ENCODE measurements around the gene PRKCH. TPM values are rescaled to one million over a fixed set of nuclear protein-coding genes. Genes with fewer than 3 reads are reported as not detected.

The PRKCH gene
- polyA plus RNA-seq, 1 donor from 2014 or later: 2.0 TPM

DNA sequence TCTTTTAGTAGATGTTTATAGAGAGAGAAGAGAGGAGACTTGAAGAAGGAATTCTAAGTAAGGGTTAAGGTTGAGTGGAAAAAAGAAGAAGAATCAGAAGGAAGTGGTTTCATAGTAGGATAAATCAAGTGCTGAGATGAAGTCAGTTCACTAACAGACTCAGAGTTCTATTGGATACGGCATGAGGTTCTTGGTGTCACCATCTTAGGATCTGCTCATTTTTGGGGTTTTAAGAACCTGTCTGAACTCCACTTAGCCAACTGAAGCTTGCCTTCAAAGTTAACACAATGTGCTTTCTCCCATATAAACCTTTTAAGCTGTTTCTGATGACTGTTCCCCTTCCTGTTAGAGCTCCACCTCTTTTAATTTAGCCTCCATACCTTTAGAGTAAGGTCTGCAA is 152.6 kb downstream of the PRKCH start:
- no peaks in the 10 kb centered on the region for H3K9me2 ChIP-seq (ENCODE audit: insufficient read depth, low read length)
- no peak overlapping the region for H3K4me2 ChIP-seq (ENCODE audit: low read length)
- H3K4me3 ChIP-seq (ENCODE audit: low read length): no peak overlapping the region
- H3K79me2 ChIP-seq (replicated peaks; ENCODE audit: insufficient read depth, low read length): no peaks in the 10 kb centered on the region
- no peaks in the 10 kb centered on the region for H3K36me3 ChIP-seq (ENCODE audit: insufficient read depth, low read length)
- H3K27me3 ChIP-seq (ENCODE audit: insufficient read depth, low read depth, low read length): no peaks in the 10 kb centered on the region
- no peak overlapping the region for H3K9ac ChIP-seq (ENCODE audit: low read length)
- no peak for TF ChIP-seq EP300 (conservative IDR thresholded peaks at IDR 0.05; ENCODE audit: poor library complexity, severe bottlenecking)
- TF ChIP-seq, protein P1, sequence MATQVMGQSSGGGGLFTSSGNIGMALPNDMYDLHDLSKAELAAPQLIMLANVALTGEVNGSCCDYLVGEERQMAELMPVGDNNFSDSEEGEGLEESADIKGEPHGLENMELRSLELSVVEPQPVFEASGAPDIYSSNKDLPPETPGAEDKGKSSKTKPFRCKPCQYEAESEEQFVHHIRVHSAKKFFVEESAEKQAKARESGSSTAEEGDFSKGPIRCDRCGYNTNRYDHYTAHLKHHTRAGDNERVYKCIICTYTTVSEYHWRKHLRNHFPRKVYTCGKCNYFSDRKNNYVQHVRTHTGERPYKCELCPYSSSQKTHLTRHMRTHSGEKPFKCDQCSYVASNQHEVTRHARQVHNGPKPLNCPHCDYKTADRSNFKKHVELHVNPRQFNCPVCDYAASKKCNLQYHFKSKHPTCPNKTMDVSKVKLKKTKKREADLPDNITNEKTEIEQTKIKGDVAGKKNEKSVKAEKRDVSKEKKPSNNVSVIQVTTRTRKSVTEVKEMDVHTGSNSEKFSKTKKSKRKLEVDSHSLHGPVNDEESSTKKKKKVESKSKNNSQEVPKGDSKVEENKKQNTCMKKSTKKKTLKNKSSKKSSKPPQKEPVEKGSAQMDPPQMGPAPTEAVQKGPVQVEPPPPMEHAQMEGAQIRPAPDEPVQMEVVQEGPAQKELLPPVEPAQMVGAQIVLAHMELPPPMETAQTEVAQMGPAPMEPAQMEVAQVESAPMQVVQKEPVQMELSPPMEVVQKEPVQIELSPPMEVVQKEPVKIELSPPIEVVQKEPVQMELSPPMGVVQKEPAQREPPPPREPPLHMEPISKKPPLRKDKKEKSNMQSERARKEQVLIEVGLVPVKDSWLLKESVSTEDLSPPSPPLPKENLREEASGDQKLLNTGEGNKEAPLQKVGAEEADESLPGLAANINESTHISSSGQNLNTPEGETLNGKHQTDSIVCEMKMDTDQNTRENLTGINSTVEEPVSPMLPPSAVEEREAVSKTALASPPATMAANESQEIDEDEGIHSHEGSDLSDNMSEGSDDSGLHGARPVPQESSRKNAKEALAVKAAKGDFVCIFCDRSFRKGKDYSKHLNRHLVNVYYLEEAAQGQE (IDR thresholded peaks at IDR 0.05; ENCODE audit: borderline replicate concordance): no peak
- TF ChIP-seq RAD21 (conservative IDR thresholded peaks at IDR 0.05): no peak
- TF ChIP-seq, protein P2, sequence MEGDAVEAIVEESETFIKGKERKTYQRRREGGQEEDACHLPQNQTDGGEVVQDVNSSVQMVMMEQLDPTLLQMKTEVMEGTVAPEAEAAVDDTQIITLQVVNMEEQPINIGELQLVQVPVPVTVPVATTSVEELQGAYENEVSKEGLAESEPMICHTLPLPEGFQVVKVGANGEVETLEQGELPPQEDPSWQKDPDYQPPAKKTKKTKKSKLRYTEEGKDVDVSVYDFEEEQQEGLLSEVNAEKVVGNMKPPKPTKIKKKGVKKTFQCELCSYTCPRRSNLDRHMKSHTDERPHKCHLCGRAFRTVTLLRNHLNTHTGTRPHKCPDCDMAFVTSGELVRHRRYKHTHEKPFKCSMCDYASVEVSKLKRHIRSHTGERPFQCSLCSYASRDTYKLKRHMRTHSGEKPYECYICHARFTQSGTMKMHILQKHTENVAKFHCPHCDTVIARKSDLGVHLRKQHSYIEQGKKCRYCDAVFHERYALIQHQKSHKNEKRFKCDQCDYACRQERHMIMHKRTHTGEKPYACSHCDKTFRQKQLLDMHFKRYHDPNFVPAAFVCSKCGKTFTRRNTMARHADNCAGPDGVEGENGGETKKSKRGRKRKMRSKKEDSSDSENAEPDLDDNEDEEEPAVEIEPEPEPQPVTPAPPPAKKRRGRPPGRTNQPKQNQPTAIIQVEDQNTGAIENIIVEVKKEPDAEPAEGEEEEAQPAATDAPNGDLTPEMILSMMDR (IDR thresholded peaks at IDR 0.05; ENCODE audit: poor library complexity, severe bottlenecking): no peak
- TF ChIP-seq POLR2AphosphoS5 (IDR thresholded peaks at IDR 0.05): no peak
- no peak for TF ChIP-seq MXI1 (conservative IDR thresholded peaks at IDR 0.05; ENCODE audit: poor library complexity, severe bottlenecking)
- H3F3A ChIP-seq (ENCODE audit: insufficient read depth, low read length, poor library complexity, severe bottlenecking): no peaks in the 10 kb centered on the region
- no peak overlapping the region for H2AFZ ChIP-seq (ENCODE audit: low read depth, low read length)
- H3K27ac ChIP-seq (ENCODE audit: low read length): no peak overlapping the region
- no peaks in the 10 kb centered on the region for H4K20me1 ChIP-seq (ENCODE audit: insufficient read depth)
- H3K9me3 ChIP-seq (ENCODE audit: low read length): no peaks in the 10 kb centered on the region

DNA sequence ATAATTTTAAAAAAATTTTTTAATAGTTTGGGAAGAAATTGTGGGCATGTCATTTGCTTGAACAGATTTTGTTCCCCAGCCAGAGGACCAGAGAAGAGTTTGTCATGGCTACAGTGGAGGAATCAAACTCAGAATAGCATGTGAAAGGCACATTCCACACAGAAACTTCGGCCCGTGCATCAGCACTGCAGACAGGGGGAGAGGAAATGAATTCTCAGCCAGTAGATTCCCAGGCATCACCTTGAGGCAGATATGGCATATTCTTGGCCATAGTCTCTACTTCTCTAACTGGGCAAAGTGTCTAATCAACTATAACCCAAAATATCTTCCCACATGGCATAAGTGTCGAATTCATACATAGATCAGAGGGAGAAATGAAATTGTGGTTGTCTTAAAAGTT is 153.3 kb downstream of the PRKCH start:
- Histone ChIP-seq H3F3A (ENCODE audit: insufficient read depth, low read length, poor library complexity, severe bottlenecking) (no peaks in the 10 kb centered on the region), H3K9ac (ENCODE audit: low read length) (no peak overlapping the region), H3K79me2 (replicated peaks; ENCODE audit: insufficient read depth, low read length) (no peaks in the 10 kb centered on the region), H2AFZ (ENCODE audit: low read depth, low read length) (no peak overlapping the region), H3K4me2 (ENCODE audit: low read length) (no peak overlapping the region), H3K4me3 (ENCODE audit: low read length) (no peak overlapping the region), H3K27me3 (ENCODE audit: insufficient read depth, low read depth, low read length) (no peaks in the 10 kb centered on the region), H4K20me1 (ENCODE audit: insufficient read depth) (no peaks in the 10 kb centered on the region), H3K36me3 (ENCODE audit: insufficient read depth, low read length) (no peaks in the 10 kb centered on the region), H3K27ac (ENCODE audit: low read length) (no peak overlapping the region), H3K9me2 (ENCODE audit: insufficient read depth, low read length) (no peaks in the 10 kb centered on the region), H3K9me3 (ENCODE audit: low read length) (no peaks in the 10 kb centered on the region)
- TF ChIP-seq SMC3 (conservative IDR thresholded peaks at IDR 0.05; ENCODE audit: poor library complexity): no peak
- no peak for TF ChIP-seq EP300 (conservative IDR thresholded peaks at IDR 0.05; ENCODE audit: poor library complexity, severe bottlenecking)
- no peak for TF ChIP-seq RAD21 (conservative IDR thresholded peaks at IDR 0.05)
- TF ChIP-seq TAF1 (IDR thresholded peaks at IDR 0.05; ENCODE audit: low read depth): no peak
- no peak for TF ChIP-seq POLR2AphosphoS5 (IDR thresholded peaks at IDR 0.05)
- no peak for TF ChIP-seq MXI1 (conservative IDR thresholded peaks at IDR 0.05; ENCODE audit: poor library complexity, severe bottlenecking)

- H3K27me3 ChIP-seq (ENCODE audit: insufficient read depth, low read depth, low read length): no peaks in the 10 kb centered on the region
- H3K9me2 ChIP-seq (ENCODE audit: insufficient read depth, low read length): no peaks in the 10 kb centered on the region
- H3K36me3 ChIP-seq (ENCODE audit: insufficient read depth, low read length): no peaks in the 10 kb centered on the region
- H4K20me1 ChIP-seq (ENCODE audit: insufficient read depth): no peaks in the 10 kb centered on the region
- no peaks in the 10 kb centered on the region for H3K9me3 ChIP-seq (ENCODE audit: low read length)
- H3K27ac ChIP-seq (ENCODE audit: low read length): no peak overlapping the region
- no peaks in the 10 kb centered on the region for H3F3A ChIP-seq (ENCODE audit: insufficient read depth, low read length, poor library complexity, severe bottlenecking)
- H3K79me2 ChIP-seq (replicated peaks; ENCODE audit: insufficient read depth, low read length): no peaks in the 10 kb centered on the region
- no peak overlapping the region for H3K4me2 ChIP-seq (ENCODE audit: low read length)
- H3K9ac ChIP-seq (ENCODE audit: low read length): no peak overlapping the region
- TF ChIP-seq, protein P2 (IDR thresholded peaks at IDR 0.05; ENCODE audit: poor library complexity, severe bottlenecking): peak; percentile 37
- TF ChIP-seq EZH2 (IDR thresholded peaks at IDR 0.05; ENCODE audit: borderline replicate concordance, insufficient read depth, low read length, poor library complexity, severe bottlenecking) (no peak), RAD21 (conservative IDR thresholded peaks at IDR 0.05) (no peak), MXI1 (conservative IDR thresholded peaks at IDR 0.05; ENCODE audit: poor library complexity, severe bottlenecking) (no peak), POLR2AphosphoS5 (IDR thresholded peaks at IDR 0.05) (no peak)
- TF ChIP-seq, protein P1 (IDR thresholded peaks at IDR 0.05; ENCODE audit: borderline replicate concordance): no peak
- no peak overlapping the region for H3K4me3 ChIP-seq (ENCODE audit: low read length)
- H2AFZ ChIP-seq (ENCODE audit: low read depth, low read length): no peak overlapping the region
Observed at GRCh38 chr14:61475316-61475715, 153.9 kb downstream of the PRKCH start.
